NCI-H1417 treated with DMSO at 0.1 percent for 48 hours (cell line): ENCODE data around the gene GALNT3.

ENCODE experiments used
- DNase-seq: peaks from one replicate; lab custom pipeline; 2025; lab: John Stamatoyannopoulos, UW

Gene GALNT3

DNA sequence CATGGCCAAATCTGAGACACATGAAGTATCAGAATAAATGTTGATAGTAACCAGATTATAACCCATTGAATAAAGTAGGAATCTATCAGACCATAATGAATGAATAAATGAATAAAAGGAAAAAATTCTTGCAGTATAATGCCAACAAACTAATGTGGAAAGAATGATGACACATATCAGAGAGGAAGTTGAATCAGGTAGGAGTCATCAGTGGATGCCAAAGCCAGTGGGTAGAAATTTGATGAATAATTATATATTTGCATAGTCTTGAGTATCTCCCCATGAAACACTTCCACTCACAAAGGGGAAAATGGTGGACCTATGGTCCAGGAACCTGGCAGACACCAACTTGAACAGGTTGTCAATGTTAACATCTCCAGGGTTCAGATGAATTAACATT is 68.6 kb downstream of the GALNT3 start:
- DNase-seq, result no peak

DNA sequence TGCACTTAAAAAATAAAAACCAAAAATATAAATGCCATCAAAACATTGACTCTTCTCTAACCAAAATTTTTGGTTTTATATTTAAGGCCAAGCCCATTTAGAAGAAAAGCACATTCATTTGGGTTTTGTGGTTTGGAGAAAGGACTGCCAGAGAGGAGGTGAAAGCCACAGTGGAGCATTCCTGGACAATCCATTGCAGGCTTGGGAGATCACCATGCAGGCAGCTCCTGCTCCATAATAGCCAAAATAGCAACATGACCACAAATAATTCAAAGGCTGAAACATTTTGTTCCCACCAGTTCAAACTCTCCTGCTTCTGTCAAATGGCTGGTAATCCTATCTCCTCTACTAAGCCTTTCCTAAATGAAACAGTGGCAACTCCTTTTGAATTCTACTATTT is 73.5 kb downstream of the GALNT3 start:
- no peak for DNase-seq

DNA sequence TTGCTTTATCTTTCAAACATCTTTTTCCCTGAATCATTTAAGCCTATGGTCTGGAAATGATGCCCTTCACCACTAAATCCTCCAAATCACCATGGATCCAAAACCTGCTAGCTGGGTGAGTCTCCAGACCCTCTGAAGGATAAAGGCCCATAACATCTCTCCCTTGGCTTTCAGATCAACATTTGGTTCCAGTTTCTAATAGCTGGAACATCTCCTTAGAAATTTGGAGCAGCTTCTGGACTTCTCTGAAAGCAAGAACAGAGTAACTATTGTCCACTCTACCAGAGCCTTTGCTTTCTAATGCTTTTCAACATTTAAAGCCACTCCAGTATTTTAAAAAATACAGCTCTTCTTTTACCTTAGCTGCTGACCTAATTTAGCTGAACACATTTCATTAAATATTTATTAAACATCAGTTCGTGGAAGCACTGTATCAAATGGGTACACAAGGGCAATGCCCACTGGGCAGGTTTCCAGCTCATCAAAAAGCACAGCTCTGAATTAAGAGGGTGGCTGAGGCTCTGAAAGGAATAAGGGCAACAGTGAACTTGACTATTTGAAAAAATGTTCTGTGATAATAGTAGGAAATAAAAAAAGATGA is 75.3 kb downstream of the GALNT3 start:
- DNase-seq, result no peak

DNA sequence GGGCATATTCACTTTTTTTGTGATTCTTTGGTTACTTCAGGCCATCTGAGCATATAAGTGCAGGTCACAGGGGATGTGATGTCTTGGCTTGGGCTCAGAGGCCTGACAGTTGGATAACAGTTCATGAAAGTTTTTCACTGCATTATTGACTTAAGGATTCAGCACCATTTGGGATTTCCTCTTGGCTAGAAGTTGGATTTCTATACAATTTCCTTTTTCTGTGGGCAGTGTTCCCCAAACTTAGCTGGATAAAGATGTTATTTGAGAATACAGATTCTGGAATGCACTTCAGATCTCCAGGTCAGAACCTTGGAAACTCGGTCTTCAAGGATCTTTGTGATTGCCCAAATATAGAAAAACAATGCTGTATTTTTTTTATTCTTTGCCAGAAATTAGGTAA is 78.0 kb downstream of the GALNT3 start:
- no peak for DNase-seq

DNA sequence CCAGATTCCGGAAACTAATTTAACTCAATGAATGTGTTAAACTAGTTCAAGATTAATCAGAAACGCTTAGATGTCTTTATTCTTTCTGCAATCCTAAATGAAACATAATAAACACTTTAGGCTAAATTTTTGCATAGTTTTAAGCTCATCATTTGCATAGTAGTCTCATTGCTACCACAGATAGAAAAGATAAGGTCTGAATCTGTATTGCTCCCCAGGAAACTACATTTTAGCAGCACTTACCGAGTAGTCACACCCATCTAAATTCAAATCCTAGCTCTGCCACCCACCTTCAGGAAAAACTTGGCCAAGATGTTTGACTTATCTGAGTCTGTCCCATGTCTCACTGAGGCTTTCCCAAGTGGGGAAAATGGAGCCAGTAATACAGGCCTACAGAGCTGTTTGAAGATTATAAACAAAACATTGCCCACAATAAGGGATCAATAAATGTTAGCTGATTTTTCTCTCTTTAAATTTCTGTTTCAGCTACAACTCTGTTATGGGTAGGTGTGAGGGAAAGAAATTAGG is 87.0 kb downstream of the GALNT3 start:
- no peak for DNase-seq

DNA sequence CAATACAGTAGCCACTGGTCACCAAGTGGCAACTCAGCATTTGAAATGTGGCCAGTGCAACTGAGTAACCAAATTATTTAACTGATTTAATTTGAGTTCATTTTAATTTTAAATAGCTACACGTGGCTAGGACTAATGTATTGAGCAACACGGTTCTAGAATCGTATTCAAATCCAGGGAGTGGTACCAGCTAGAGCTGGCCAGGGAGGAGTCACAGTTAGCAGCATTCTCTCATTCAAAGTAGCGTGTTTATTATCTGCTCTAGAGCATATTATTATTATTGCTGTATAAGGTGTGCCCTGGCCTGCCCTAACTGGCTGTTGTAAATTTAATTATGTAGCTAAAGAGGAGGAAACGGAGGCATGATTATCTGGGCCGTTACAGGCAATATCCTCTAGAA is 92.9 kb downstream of the GALNT3 start:
- no peak for DNase-seq

DNA sequence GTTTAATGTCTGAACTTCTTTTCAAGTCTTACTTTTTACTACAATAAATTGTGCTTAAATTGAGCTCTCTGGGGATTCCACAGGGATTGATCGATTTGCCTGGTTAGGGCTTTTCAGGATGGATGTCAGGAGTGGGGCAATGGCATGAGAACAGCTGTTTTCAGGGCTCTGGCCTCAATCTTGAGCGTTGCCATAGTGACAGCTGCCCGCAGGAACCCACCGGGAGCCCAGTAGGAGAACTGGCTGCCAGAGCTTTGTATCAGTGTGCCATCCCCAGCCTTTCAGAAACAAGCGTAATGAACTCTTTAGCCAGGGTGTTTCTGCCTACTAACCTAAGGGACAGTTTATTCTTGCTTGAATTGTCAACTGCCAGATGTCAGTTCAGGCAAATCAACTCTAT is 93.5 kb downstream of the GALNT3 start:
- no peak for DNase-seq

GRCh38 chr2:165699946-165700345 is 94.1 kb downstream of the GALNT3 start:
- no peak for DNase-seq

GRCh38 chr2:165698444-165698884 is 95.6 kb downstream of the GALNT3 start:
- DNase-seq, result no peak

GRCh38 chr2:165697748-165698443 is 96.2 kb downstream of the GALNT3 start:
- no peak for DNase-seq
